ENCODE results near the gene NCEH1. TPM values are rescaled to one million over a fixed set of nuclear protein-coding genes. Genes with fewer than 3 reads are reported as not detected.

The NCEH1 gene, protein sequence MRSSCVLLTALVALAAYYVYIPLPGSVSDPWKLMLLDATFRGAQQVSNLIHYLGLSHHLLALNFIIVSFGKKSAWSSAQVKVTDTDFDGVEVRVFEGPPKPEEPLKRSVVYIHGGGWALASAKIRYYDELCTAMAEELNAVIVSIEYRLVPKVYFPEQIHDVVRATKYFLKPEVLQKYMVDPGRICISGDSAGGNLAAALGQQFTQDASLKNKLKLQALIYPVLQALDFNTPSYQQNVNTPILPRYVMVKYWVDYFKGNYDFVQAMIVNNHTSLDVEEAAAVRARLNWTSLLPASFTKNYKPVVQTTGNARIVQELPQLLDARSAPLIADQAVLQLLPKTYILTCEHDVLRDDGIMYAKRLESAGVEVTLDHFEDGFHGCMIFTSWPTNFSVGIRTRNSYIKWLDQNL
- total RNA-seq (2022; extraction: Qiagen RNA extraction; ENCODE audit: low read depth), result 34.3 to 40.8 TPM (median 40.3 TPM) in 5 replicates

DNA sequence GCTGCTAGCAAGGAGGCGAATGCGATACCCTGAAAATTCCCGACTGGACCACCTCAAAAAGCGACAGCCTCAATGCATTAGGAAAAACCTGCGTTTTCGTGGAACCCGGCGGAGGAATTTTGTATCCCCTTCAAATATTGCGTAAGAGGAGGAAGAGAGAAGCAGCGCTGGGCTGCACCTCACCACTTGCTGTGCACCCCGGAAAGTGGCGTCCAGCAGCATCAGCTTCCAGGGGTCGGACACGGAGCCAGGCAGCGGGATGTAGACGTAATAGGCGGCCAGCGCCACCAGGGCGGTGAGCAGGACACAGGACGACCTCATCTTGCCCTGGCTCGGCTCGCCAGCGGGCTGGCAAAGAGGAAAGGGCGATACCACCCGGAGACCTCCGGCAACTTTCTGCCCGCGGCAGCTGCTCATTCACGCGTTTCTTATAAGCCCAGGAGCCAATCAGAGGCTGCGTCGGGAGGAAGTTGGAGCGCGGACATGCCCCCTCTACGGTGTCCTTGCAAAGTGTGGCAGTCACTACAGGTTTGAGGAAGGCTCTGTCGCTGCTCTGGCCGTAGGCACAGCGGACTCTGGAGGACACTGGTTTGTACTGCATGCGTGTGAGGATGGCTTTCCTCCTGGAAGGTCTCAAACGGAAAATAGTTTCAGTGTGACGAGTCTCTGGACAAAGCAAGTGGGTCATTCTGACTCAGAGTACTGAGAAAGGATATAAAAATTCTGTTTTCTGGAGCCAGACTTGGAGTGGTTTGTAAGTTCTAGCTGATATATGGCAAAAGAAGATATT, at the start of gene NCEH1:
Gene NCEH1, minus strand, starts transcription at position 404 of the 790 bp plus-strand sequence. Its CDS starts 83 bp downstream, at position 321.

GRCh38 chr3:172750368-172751174, 39.7 kb upstream of the NCEH1 start, which contains the start of gene ECT2:
Gene ECT2 (plus strand): TSS chr3:172750726. CDS start chr3:172754531, 3,805 bp downstream.

Other genes starting within 250 kb of the NCEH1 start
- gene TNFSF10, start 187.6 kb downstream of the NCEH1 start, total RNA-seq (2022; extraction: Qiagen RNA extraction; ENCODE audit: low read depth), result 0.10 to 0.20 TPM (median 0.13 TPM) in 4 of 5 replicates, not detected in the other
- gene ECT2, start 39.7 kb upstream of the NCEH1 start, total RNA-seq (2022; extraction: Qiagen RNA extraction; ENCODE audit: low read depth), result 75.6 to 101 TPM (median 89.6 TPM) in 5 replicates

Data from A549 treated with DMSO at 1 μM for 4 hours (cell line).